Epidermal melanocyte (primary cell): Measurements from ENCODE around the gene PEF1.

Experiments used
- DNase-seq: peaks from one replicate; pipeline ENCODE4 v3.0.0; 2011; ENCODE audit warnings: low spot score; ENCODE audit not compliant: insufficient read length

Gene PEF1, protein sequence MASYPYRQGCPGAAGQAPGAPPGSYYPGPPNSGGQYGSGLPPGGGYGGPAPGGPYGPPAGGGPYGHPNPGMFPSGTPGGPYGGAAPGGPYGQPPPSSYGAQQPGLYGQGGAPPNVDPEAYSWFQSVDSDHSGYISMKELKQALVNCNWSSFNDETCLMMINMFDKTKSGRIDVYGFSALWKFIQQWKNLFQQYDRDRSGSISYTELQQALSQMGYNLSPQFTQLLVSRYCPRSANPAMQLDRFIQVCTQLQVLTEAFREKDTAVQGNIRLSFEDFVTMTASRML

DNA sequence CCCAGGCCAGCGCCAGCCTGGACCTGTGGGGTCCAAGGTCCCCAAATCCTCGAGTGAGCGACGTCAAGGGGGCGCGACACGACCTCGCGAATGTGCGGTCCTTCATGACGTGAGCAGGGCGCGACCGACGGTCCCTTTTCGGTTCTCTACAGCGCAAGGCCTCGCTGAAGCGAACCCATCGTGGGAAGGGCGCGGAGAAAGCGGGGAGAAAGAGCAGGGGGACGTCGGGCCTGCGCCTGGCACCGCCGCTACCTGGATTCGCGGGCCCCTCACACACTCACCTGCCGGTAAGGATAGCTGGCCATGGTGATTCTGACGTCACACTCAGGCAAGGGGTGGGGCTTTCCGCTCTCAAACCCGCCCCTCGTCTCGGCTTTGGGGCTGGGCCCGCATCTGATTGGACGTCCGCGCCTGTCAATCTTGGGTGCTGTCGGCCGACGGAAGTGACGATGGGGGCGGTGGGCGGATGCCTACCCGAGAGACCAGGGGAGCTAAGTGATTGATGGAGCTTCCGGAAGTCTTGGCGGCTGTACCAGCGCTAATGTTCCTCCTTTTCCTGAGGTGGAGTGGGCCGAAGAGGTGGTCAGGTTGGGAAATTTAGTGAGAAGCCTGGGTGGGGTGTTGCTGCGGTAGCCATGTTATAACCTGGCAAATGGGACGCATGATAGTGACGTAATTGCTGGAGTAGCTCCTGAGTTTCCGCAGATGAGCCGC, at the start of gene PEF1:
Gene PEF1, minus strand, starts transcription at position 317 of the 714 bp plus-strand sequence. Its CDS starts 12 bp downstream, at position 305.
- DNase-seq: peak; percentile 98

DNA sequence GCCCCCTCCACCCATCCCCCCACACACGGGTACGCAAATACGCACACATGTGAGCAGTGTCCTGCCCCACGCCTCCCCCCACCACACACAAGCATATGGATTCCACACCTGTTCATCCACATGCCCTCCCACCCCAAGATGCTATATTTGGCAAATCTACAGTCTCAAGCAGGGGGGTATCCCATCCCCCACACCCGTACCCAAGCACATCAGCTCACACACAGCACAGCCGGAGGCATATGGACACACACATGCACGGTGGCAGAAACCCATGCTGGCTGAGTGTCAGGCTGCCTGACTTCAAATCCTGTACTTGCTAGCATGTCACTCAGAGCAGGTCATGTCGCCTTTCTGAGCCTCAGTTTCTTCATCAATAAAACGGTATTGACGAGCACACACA, 48.6 kb upstream of the PEF1 start:
- DNase-seq: no peak

DNA sequence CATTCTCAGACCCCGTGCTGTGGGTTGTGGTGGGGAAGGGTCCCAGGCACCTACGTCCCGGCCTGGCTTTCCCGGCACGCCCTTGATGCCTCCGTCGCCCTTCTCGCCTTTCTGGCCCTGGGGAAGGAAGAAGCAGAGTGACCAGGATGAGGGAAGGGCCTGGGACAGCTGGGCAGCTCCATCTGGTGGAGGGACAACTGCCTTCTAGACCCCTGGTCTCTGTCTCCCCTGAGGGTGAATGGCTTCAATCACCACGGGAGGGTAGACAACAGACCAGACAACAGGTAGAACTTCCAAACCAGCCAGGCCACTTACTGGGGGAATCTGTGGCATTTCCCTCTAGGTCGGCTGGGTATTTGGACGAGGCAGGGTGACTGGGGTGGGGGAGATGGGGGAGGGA, 47.3 kb upstream of the PEF1 start:
- no peak for DNase-seq

DNA sequence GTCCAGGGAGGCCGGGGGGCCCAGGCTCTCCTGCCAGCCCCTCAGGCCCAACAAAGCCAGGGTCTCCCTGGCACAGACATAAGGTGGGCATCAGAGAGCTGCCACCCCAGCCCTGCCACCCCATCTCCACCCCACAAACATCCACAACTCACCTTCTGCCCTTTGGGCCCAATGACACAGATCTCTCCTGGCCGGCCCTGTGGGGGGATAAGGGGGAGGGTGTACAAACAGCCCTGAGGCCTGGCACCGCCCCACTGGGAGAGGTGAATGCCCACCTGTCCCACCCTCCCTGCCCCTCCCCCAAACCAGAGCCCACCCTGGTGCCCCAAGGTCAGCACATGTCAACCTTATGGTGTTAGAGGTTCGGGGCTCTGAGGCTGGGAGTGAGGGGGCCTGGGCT, 46.8 kb upstream of the PEF1 start:
- DNase-seq: no peak

DNA sequence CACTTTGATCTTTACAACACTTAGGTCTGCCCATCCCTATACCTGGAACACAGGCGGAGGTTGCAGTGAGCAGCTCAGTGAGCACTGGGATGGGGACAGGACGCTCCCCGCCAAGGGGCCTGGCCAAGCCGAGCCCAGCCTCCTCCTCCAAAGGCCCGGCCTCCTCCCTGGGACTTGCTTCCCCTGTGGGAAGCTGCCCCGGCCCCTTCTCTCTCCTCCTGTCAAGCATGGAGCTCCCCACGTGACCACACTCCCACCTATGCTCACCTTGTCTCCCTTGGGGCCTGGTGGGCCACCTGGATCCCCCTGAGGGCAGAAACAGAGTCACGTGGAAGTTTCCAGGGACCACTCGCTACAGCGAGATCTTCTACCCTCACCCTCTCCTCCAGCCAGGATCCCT, 46.2 kb upstream of the PEF1 start:
- DNase-seq: no peak

DNA sequence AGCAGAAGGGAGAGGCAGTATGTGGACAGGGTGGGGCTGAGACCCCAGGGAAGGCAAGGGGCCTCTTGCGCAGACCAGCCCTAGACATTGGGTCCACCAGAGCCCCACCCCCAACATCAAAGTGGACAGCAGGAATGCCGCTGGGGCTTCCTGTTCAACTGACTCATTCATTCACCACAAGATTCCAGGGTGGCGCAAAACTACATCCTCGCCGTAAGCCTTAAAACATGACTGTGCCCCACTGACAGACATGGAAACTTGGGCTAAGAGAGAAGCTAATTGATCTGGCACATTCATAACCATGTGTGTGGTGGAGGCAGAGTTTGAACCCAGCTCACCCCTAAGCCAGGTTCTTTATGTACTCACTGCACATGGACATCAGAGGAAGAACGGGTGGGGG, 45.2 kb upstream of the PEF1 start:
- DNase-seq: peak; percentile 60

DNA sequence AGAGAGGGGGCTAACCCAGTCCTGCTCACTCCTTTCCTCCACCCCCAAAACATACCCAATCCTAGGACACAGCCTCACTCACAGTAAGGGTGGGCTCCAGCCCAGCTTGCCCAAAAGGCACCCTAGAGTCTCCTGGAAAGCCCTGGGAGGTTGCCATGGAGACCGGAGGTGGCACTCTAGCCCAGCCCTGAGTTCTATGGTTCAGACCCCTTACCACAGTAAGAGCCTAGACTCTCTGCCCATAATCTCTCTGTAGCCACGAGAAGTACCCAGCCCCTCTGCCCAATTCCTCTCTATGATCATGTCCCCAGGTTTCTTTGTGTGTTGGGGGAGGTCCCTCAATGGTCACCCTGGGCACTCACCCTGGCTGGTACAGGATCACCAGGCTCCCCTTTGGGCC, 44.7 kb upstream of the PEF1 start:
- DNase-seq: no peak

DNA sequence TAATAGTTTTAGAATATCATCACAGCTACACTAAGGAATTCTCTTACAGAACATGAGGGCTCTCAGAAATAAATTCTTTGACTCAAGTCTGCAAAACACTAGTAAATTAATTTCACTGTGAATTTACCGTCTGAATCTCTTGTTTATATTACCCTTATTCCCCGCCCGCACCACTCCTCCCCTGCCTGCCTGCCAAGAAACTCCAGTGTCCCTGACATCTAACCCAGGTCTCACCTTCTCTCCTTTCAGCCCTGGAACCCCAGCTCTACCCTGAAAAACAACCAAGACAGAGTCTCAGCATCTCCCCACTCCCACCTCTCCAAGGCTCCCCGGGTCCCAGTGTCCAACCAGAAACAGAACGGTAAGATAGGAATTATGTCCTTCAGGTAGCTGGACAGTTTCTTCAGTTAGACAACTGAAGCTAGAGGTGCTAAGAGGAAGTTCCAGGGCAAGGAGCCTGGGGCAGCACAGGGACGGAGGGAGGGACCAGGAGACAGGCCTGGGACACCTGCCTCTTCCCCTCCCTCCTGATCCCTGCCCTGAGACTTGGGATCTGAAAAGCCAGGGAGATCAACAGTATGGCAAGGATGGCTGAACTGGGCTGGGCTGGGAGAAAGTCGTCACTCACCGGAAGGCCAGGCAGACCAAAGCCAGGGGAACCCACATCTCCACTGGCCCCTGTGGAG, 43.7 kb upstream of the PEF1 start:
- DNase-seq: no peak

DNA sequence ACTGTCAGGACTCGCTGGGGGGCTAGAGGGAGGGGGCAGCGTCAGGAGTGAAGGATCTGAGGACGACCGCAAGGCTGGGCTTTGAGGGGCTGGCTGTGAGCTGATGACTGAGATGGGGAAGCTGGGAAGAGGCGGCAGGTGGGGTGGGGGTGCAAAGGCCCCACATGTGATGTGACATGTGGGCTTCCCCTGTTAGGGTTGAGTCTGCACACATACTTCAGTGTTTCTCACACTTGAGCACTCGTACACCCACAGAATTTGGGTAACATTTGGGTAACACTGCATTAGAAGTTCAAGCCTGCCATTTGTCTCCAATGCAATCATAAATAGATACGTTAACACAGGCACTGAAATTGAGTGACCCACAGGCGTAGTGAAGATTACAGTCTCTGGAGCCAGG, 42.9 kb upstream of the PEF1 start:
- no peak for DNase-seq

DNA sequence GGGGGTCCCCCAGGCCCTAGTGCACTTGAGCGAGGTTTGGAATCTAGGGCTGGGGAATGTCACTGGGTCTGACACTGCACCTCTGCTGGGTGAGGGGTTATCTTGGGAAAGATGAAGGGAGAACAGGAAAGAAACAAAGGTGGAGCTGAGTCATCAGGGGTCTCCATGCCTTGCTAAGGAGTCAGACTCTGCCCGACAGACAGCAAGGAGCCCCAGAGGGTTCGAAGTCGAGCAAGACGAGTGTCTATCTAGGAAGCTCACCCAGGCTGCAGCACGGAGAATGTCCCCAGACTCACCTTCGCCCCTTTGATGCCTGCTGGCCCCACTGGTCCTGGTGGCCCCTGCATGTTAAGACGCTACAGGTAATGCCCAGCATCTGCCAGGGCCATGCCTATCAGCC, 41.1 kb upstream of the PEF1 start:
- no peak for DNase-seq

DNA sequence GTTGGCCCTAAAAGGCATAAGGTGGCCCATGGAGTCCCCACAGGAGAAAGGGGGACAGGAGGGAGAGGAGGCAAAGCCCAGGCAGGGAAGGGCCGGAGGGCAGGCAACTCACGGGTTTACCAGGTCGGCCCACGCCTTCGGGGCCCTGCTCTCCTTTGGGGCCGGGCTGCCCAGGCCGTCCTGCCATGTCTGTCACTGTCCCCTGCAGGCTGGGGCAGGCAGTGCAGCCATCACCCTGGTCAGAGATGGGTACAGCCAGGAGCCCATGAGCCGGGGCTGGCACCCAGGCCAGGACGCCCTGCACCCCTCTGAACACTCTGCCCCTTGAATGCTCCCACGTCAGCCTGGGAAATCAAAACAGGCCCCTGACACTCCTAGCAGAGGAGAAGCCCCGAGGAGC, 39.3 kb upstream of the PEF1 start:
- DNase-seq: no peak

DNA sequence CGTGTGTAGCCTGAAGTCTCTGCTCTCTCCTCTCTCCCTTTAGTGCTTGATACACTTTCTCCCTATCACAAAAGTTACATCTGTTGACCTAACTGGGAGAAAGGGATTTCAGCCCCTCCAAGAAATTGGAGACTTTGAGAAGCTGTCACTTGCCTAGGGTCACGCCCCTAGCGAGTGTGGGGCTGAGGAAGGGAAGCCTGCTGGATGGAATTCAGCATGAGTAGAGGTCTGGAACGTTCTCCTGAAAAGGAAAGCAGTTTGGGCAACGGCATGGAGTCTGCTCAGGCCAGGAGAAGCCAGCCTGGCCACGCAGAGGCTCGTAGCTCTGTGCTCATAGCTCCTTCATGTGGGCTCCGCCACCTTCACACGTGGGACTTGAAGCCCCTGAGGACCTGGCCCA, 36.7 kb upstream of the PEF1 start:
- no peak for DNase-seq

DNA sequence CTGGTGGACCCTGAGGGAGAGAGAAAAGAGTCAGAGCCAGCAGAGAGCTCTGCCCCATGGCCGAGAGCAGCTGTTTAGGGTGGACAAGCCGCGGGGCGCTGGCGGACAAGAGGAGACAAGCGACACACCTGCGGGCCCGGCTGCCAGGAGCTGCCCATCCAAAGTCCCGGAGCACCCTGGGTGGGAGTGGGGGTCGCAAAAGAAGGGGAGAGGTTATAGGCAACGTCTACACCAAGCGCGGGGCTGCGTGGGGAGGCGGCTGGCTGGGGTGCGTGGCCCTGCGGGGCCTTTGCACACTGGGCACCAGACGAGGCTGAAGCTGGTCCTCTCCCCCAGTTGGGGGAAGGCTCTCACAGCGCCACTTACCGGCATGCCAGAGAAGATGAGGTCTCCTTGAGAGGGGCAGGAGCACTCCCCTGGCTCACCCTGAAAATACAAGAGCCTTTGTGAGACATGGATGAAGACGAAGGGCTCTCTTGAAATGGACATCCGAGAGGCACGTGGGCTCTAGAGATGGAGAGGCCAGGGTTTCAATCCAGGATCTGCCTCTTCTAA, 35.1 kb upstream of the PEF1 start:
- DNase-seq: no peak

DNA sequence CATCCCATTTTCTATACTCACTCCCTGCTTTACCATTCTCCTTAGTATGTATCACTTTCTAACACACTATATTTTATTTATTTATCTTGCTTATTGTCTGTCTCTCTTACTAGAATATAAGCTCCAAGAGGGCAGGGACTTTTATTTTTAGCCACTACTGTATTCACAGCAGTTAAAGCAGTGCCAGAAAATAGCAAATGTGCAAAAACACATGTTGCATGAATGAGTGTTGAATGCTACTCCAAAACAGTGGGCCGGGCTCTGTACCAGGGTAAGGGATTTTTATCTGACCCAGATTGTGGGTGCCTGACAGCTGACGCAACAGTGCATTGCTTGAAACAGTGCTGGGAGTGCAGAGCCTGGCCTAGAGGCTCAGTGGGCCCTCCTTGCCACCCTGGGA, 34.4 kb upstream of the PEF1 start:
- DNase-seq: no peak

DNA sequence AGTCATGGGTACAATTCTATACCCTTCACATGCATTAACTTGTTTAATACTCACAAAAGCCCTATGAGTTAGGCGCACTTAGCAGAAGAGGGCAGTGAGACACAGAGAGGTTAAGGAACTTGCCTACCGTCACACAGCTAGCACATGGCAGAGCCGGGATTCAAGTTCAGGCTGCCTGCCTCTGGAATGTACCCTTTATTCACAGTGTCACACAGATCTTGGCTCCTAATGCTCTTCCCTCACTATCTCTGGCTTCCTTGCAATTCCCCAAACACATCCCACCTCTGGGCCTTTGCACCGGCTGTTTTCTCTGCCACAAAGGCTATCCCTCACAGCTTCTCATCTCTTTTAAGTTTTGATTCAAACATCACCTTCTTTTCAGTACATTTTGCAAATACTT, 34.0 kb upstream of the PEF1 start:
- no peak for DNase-seq

DNA sequence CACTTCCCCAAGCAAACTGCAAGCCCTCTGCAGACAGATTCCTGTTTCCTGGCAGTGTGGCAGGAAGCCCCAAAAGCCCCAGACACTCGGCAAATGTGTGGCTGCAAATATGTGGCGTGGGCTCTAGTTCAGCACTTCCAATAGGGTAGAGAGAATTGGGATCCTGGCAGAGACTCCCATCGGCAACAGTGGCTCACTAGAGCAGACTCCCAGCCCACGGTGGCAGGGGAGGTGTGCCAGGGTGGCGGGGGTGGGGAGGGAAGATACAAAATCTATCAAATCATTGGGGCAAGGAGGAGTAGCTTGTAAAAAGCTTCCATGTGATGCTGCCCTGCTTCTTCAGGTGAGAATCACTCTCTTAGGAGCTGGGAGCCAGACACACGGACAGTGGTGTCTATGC, 33.3 kb upstream of the PEF1 start:
- DNase-seq: no peak

DNA sequence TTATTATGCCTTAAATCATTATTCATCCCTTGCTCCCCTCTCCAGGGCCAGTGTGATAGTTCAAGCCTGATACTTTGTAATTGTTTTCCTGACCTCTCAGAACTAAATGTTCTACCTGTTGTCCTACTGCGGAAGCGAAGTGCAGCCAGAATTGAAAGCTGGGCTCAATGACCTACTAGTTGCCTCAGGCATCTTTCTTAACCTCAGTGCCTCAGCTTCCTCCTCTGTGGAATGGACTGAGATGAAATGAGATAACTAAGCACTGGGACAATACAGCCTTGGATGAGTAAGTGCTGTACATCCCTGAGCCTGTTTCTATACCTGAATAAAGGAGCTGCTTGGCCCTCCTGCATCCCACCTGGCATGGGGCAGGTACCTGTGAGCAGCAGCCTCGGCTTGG, 32.7 kb upstream of the PEF1 start:
- DNase-seq: no peak

DNA sequence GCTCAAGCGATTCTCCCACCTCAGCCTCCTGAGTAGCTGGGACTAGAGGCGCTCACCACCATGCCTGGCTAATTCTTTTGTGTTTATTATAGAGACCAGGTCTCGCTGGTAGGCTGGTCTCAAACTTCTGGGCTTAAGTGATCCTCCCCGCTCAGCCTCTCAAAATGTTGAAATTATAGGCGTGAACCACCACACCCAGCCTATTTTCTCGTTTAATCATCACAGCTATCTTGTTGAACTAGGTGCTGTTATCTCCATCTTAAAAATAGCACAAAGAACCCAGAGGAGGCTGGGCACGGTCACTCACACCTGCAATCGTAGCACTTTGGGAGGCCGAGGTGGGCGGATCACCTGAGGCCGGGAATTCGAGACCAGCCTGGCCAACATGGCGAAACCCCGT, 31.1 kb upstream of the PEF1 start:
- no peak for DNase-seq

DNA sequence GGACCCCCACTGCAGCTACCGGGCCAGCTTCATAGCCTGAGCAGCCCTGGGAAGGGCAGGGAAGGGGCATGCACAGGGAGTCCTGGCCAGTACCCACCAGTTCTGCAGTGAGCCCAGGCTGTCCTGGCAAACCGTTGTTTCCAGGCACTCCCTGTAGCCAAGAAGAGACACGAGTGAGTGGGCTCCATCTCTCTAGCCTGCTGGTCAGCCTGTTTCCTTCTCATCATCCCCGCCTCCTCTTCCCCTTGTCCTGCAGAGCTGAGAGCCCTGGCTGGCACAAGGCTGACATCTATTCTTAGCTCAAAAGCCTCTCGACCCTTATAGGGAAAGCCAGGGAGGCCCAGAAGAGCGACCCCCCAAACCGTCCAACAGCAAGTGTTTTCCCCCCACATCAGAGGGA, 30.5 kb upstream of the PEF1 start:
- DNase-seq: no peak

DNA sequence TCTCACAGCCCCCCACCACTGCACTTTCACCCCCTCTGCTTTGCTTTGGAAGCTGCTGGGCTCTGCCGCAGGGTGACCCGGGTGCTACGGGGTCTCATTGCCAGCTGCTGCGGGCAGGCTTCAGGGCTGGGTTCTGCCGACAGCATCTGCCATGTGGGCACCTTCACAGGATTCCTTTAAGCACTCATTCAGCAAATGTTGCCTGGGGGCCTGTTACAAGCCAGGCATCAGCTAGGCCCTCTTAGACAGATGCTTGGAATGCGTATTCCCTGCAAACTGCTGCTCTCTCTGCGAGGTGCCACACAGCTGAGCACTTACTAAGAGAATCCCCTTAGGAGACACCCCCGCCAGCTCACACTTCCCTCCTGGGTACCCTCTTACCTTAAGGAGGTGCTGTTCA, 29.9 kb upstream of the PEF1 start:
- DNase-seq: no peak

DNA sequence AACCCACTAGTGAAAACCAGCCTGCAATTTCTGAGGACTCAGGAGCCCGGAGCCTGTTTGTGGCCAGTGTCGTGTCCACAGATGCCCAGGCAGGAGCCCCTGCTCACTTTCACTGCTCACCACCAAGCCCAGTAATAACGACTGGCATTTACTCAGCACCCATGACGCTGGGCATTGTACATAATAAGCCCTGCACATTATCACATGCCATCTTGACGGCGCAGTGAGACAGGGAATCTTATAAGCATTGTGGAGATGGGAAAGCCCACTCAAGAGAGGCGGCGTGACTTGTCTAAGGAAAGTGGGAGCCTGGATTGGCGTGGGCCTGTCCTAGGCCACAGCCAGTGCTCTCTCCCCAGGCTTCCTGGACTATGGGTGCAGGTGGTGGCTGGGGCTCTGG, 28.8 kb upstream of the PEF1 start:
- DNase-seq: no peak

DNA sequence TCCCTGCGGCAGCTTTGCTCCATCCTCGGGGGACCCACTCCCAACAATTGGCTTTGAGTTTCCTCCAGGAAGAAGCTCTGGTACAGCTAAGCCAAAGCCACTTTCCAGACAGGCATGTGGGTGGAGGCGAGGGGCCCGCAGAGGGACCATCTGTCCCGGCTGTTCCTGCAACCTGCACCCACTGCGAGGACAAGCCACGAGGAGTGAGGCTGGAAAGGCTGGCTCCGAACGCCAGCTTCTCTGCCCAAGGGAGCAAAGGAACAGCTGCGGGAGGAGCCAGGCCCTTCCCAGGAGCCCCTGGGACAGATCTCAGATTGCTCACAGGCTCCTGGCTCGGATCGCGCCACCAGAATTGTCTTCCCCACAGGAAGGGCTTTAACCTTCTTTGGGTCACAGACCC, 28.3 kb upstream of the PEF1 start:
- DNase-seq: no peak
